HG03439 (cell line): ENCODE data around the gene CT45A10.
"Not testable (repeated sequence)": the region's sequence is repeated elsewhere in the genome, so short reads cannot be mapped to it uniquely, and the experiment has no call there.

ENCODE experiments used
- ATAC-seq: cut with Tn5 transposase; IDR thresholded peaks from one replicate; pipeline ENCODE4 v1.9.1; 2021; ENCODE audit warnings: mild to moderate bottlenecking, moderate library complexity; ENCODE audit not compliant: unreplicated experiment

CT45A10 gene

GRCh38 chrX:135893294-135893817, at the start of gene CT45A10, which contains the start of gene SAGE1:
Gene CT45A10, minus strand, starts transcription at chrX:135893444. Its CDS starts 8,100 bp downstream, at chrX:135885344.
Gene SAGE1, plus strand, starts transcription at chrX:135893716. Its CDS starts 2,527 bp downstream, at chrX:135896243.
- ATAC-seq: no peak

- no peak for ATAC-seq
Measured at GRCh38 chrX:135931644-135932487, 38.6 kb upstream of the CT45A10 start.

- no peak for ATAC-seq
Measured at GRCh38 chrX:135927897-135928296, 34.7 kb upstream of the CT45A10 start.

GRCh38 chrX:135923353-135923752, 30.1 kb upstream of the CT45A10 start:
- ATAC-seq: no peak

GRCh38 chrX:135920516-135920915, 27.3 kb upstream of the CT45A10 start:
- ATAC-seq: not testable (repeated sequence)

GRCh38 chrX:135914404-135914803, 21.2 kb upstream of the CT45A10 start:
- no peak for ATAC-seq

- no peak for ATAC-seq
Measured at GRCh38 chrX:135910251-135910650, 17.0 kb upstream of the CT45A10 start.

GRCh38 chrX:135892781-135893180, 463 bp downstream of the CT45A10 start:
- ATAC-seq: no peak

- no peak for ATAC-seq
Measured at GRCh38 chrX:135890087-135890585, 3.1 kb downstream of the CT45A10 start.

- not testable (repeated sequence) for ATAC-seq
Measured at GRCh38 chrX:135888976-135889375, 4.3 kb downstream of the CT45A10 start.

- not testable (repeated sequence) for ATAC-seq
Measured at GRCh38 chrX:135888230-135888629, 5.0 kb downstream of the CT45A10 start.

- ATAC-seq: not testable (repeated sequence)
Measured at GRCh38 chrX:135882741-135883140, 10.5 kb downstream of the CT45A10 start.

- ATAC-seq: not testable (repeated sequence)
Measured at GRCh38 chrX:135871712-135872111, 21.5 kb downstream of the CT45A10 start, which contains the start of gene CT45A9. Gene CT45A9, minus strand, starts transcription at chrX:135871812. Its CDS starts 3,751 bp downstream, at chrX:135868061.

GRCh38 chrX:135854438-135854837, 38.8 kb downstream of the CT45A10 start, which contains the start of gene CT45A8:
Gene CT45A8, minus strand, starts transcription at chrX:135854538. Its CDS starts 3,755 bp downstream, at chrX:135850783.
- not testable (repeated sequence) for ATAC-seq

GRCh38 chrX:135837180-135837579, 56.1 kb downstream of the CT45A10 start, which contains the start of gene CT45A7:
Gene CT45A7, minus strand, starts transcription at chrX:135837280. Its CDS starts 3,747 bp downstream, at chrX:135833533.
- not testable (repeated sequence) for ATAC-seq
